HUDEP-2 (cell line): ENCODE data around the gene DGKB.

Source experiments
- DNase-seq, 76 experiments: peaks; one replicate each; lab custom pipeline; 2025; ENCODE audit not compliant: unreplicated experiment in 76 of 76; lab: John Stamatoyannopoulos, UW

The DGKB gene

GRCh38 chr7:14697684-14698083 is 204.9 kb downstream of the DGKB start:
- DNase-seq, result no peak

GRCh38 chr7:14691597-14692203 is 210.9 kb downstream of the DGKB start:
- peak in 23 of 76 experiments; percentile 0 to 38 (median 6) for DNase-seq

DNA sequence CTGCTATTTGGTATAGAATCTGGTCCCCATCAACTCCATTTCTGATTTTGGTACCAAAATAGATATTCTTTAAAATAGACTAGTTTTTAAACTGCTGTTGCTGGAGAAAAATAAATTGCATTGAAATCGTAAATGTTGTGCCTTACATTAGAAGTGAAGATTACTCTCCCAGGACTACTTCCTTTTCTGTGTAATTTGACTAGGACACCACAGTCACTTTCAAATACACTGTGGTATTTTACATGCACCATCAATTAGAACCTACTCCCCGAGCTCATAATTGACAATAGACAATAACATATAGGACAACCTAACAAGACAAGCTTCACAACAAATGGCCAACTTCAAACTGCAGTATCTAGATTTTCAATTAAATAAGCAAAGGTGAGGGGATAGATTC is 211.5 kb downstream of the DGKB start:
- no peak for DNase-seq

GRCh38 chr7:14690486-14690885 is 212.1 kb downstream of the DGKB start:
- no peak for DNase-seq

GRCh38 chr7:14690075-14690474 is 212.5 kb downstream of the DGKB start:
- no peak for DNase-seq

GRCh38 chr7:14688208-14688607 is 214.3 kb downstream of the DGKB start:
- DNase-seq, result no peak

DNA sequence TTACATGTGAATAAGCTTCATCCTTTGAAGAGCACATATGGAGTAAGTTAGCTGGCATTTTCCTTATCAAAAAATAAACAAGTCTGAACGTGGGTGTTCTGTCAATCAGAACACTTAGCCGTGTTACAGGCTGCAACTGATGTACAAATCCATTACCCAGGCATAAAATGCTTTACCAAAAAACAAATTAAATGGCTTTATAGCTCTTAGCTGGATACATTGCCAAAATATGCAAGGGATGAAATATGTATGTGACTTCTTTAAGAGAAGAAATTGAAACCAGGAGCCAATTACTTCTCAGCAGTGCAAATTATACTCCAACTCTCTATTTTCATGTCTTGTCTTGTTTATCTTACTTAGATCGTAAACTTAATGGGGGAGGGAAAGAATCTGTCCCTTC is 214.8 kb downstream of the DGKB start:
- DNase-seq, result no peak

DNA sequence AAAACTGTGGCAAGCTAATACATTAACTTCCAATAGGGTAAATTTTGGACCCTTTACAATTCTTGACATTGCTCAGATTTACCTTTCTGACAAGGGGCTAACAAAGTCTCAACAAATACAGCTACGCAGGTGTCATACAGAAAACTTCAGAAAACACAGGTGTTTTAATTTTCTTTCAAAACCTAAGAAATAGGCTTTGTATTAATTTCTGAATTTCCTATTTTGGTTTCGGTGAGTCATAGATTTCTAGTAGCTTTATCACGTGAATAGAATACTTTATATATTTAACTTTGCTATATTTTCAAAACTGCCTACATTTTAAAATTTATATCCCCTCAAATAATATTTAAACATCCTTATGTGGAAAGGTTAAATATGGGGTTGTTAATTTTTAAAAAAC is 215.3 kb downstream of the DGKB start:
- no peak for DNase-seq

GRCh38 chr7:14685167-14685566 is 217.4 kb downstream of the DGKB start:
- no peak for DNase-seq

GRCh38 chr7:14682910-14683465 is 219.6 kb downstream of the DGKB start:
- no peak for DNase-seq

DNA sequence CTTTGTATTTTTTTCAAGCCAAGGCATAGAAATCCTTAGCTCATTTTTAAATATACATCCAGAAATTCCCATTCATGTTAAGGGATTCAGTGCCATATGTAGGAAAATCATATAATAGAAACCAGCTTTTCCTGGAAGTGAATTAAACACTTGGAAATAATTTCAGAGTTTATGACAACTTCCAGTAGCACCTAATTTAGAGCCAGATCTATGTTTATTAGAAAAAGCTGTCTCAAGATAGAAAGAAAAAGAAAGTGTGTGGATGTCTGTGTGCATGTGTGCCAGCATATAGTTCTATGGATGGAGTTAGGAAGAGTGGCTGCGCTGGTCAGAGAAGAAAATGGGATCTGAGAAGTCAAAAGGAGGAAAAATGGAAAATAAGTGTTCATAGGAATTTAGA is 225.7 kb downstream of the DGKB start:
- no peak for DNase-seq

GRCh38 chr7:14673202-14673601 is 229.3 kb downstream of the DGKB start:
- no peak for DNase-seq

GRCh38 chr7:14666913-14667312 is 235.6 kb downstream of the DGKB start:
- no peak for DNase-seq

GRCh38 chr7:14666304-14666703 is 236.2 kb downstream of the DGKB start:
- no peak for DNase-seq

- DNase-seq, result no peak
Observed at GRCh38 chr7:14639801-14640200, 262.8 kb downstream of the DGKB start.

GRCh38 chr7:14639329-14639728 is 263.2 kb downstream of the DGKB start:
- no peak for DNase-seq

GRCh38 chr7:14637968-14638367 is 264.6 kb downstream of the DGKB start:
- no peak for DNase-seq

GRCh38 chr7:14635955-14636354 is 266.6 kb downstream of the DGKB start:
- no peak for DNase-seq

DNA sequence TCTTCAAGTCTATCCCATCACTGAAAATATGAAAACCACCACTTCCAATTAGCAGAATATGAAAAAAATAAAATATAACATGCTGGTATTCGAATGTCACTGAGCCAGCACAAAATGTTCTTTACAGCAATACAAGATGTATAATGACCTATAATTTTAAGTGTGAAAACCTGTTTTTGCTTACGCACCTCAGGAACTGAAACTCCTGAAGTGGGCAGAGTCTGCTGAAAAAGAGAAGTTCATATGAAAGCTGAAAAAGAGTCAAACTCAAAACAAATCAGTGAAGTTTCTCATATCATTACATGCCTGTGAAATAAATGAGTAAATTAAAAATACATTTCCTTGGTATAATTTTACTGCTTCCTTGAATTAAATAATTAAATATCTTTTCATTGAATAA is 272.5 kb downstream of the DGKB start:
- DNase-seq, result no peak

- DNase-seq, result no peak
Observed at GRCh38 chr7:14628516-14628915, 274.0 kb downstream of the DGKB start.

GRCh38 chr7:14626076-14626475 is 276.5 kb downstream of the DGKB start:
- DNase-seq, result no peak

DNA sequence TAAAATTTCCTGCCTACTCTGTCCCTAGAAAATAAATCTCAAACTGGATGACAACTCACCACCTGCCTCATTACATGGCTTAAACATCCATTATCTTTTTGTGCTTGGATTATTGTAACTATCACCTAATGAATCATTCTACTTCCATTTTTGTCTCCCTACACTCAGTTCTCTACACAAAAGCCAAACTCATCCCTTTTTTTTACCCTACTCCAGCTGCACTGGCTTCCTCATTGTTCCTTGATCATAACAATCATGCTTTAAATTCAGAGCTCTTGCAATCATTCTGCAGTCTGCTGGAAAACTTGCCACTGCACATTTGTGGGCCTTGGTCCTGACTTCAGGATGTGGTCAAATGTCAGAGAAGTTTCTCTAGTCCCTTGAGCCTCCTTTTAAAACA is 280.0 kb downstream of the DGKB start:
- DNase-seq, result no peak

- no peak for DNase-seq
Observed at GRCh38 chr7:14606101-14606500, 296.4 kb downstream of the DGKB start.
